WI38 (cell line): ENCODE measurements around the gene PTPRR.

Source experiments
- H3K4me3 ChIP-seq: 2 replicates; pipeline ENCODE4 v1.5.1; 2011; ENCODE audit warnings: low read depth, mild to moderate bottlenecking, control low read depth, low read length
- CTCF ChIP-seq: IDR thresholded peaks from 2 replicates; pipeline ENCODE4 v1.5.1; 2012; ENCODE audit warnings: low read depth, mild to moderate bottlenecking, control low read depth, low read length

The PTPRR gene

GRCh38 chr12:70752327-70752726 is 168.2 kb downstream of the PTPRR start:
- no peak for TF ChIP-seq CTCF
- H3K4me3 ChIP-seq: no peak overlapping the region

GRCh38 chr12:70749931-70750330 is 170.6 kb downstream of the PTPRR start:
- TF ChIP-seq CTCF: no peak
- no peak overlapping the region for H3K4me3 ChIP-seq

GRCh38 chr12:70748809-70749208 is 171.7 kb downstream of the PTPRR start:
- no peak overlapping the region for H3K4me3 ChIP-seq

GRCh38 chr12:70747445-70748260 is 172.9 kb downstream of the PTPRR start:
- TF ChIP-seq CTCF: no peak
- H3K4me3 ChIP-seq: no peak overlapping the region

More at GRCh38 chr12:70748809-70749208, 171.7 kb downstream of the PTPRR start:
- no peak for TF ChIP-seq CTCF

GRCh38 chr12:70745048-70745447 is 175.5 kb downstream of the PTPRR start:
- TF ChIP-seq CTCF: no peak
- H3K4me3 ChIP-seq: no peak overlapping the region

GRCh38 chr12:70744178-70744577 is 176.4 kb downstream of the PTPRR start:
- no peak for TF ChIP-seq CTCF
- H3K4me3 ChIP-seq: no peak overlapping the region

- TF ChIP-seq CTCF: no peak
Measured at GRCh38 chr12:70741256-70741655, 179.3 kb downstream of the PTPRR start.

More at GRCh38 chr12:70741256-70741655, 179.3 kb downstream of the PTPRR start:
- H3K4me3 ChIP-seq: no peak overlapping the region
